Adipocyte (in vitro differentiated cells): ENCODE results near the gene MRTFA.

Experiments
- DNase-seq: peaks from one replicate; pipeline ENCODE4 v3.0.0-alpha.2; 2015; ENCODE audit warnings: low read depth
- H3K27me3 ChIP-seq: replicated peaks from 2 replicates; pipeline ENCODE4 v1.7.0; 2013; ENCODE audit warnings: mild to moderate bottlenecking, low read length, moderate library complexity; ENCODE audit not compliant: control insufficient read depth, insufficient read depth
- H3K36me3 ChIP-seq: 2 replicates; pipeline ENCODE4 v1.7.0; 2013; ENCODE audit warnings: low read length, mild to moderate bottlenecking, moderate library complexity; ENCODE audit not compliant: control insufficient read depth, insufficient read depth, severe bottlenecking
- H3K4me1 ChIP-seq: 2 replicates; pipeline ENCODE4 v1.7.0; 2013; ENCODE audit warnings: mild to moderate bottlenecking, low read length, moderate library complexity; ENCODE audit not compliant: control insufficient read depth, insufficient read depth
- H3K4me3 ChIP-seq: 2 replicates; pipeline ENCODE4 v1.7.0; 2013; ENCODE audit warnings: mild to moderate bottlenecking, low read length, moderate library complexity
- H3K9ac ChIP-seq: 2 replicates; pipeline ENCODE4 v1.7.0; 2013; ENCODE audit warnings: mild to moderate bottlenecking, low read length, moderate library complexity
- H3K9me3 ChIP-seq: 2 replicates; pipeline ENCODE4 v1.7.0; 2013; ENCODE audit warnings: mild to moderate bottlenecking, low read length, moderate library complexity; ENCODE audit not compliant: control insufficient read depth

The MRTFA gene

DNA sequence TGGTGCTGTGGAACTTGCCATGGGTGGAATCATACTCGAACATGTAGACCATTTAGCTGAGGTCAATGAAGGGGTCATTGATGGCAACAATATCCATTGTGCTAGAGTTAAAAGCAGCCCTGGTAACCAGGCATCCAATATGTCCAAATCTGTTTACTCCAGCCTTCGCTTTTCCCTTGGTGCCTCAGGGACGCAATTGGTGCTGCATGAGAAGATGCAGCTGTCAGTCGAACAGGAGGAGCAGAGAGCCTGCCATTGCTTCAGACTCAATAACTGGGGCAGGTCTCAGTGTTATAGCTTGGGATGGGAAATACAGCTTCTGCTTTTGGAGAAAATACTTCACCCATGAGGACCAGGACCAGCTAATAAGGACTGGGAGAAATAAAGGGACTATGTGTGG, 37.8 kb upstream of the MRTFA start:
- Histone ChIP-seq H3K9ac (no peak overlapping the region), H3K4me3 (no peak overlapping the region), H3K9me3 (no peaks in the 10 kb centered on the region), H3K36me3 (no peaks in the 10 kb centered on the region), H3K4me1 (peaks cover 8% of the 10 kb centered on the region), H3K27me3 (peaks cover 9% of the 10 kb centered on the region)
- DNase-seq, result no peak

GRCh38 chr22:40673017-40673416, 36.5 kb upstream of the MRTFA start:
- Histone ChIP-seq H3K4me3 (no peak overlapping the region), H3K9me3 (no peaks in the 10 kb centered on the region), H3K36me3 (no peaks in the 10 kb centered on the region), H3K4me1 (peaks cover 10% of the 10 kb centered on the region), H3K9ac (no peak overlapping the region), H3K27me3 (no peaks in the 10 kb centered on the region)
- DNase-seq, result no peak

GRCh38 chr22:40671796-40672360, 35.4 kb upstream of the MRTFA start:
- peaks cover 16% of the 10 kb centered on the region for H3K4me1 ChIP-seq
- H3K4me3 ChIP-seq, result no peak overlapping the region
- DNase-seq, result no peak
- H3K9me3 ChIP-seq, result no peaks in the 10 kb centered on the region
- H3K36me3 ChIP-seq, result no peaks in the 10 kb centered on the region
- H3K27me3 ChIP-seq, result no peaks in the 10 kb centered on the region
- H3K9ac ChIP-seq, result no peak overlapping the region

GRCh38 chr22:40671369-40671768, 34.9 kb upstream of the MRTFA start:
- Histone ChIP-seq H3K36me3 (no peaks in the 10 kb centered on the region), H3K9ac (no peak overlapping the region), H3K4me1 (peaks cover 21% of the 10 kb centered on the region), H3K27me3 (no peaks in the 10 kb centered on the region), H3K4me3 (no peak overlapping the region), H3K9me3 (no peaks in the 10 kb centered on the region)
- DNase-seq, result no peak

GRCh38 chr22:40670058-40670457, 33.5 kb upstream of the MRTFA start:
- no peaks in the 10 kb centered on the region for H3K9me3 ChIP-seq
- no peak overlapping the region for H3K4me3 ChIP-seq
- H3K4me1 ChIP-seq, result peaks cover 32% of the 10 kb centered on the region
- no peak overlapping the region for H3K9ac ChIP-seq
- DNase-seq, result no peak
- no peaks in the 10 kb centered on the region for H3K27me3 ChIP-seq
- no peaks in the 10 kb centered on the region for H3K36me3 ChIP-seq

GRCh38 chr22:40668611-40669411, 32.3 kb upstream of the MRTFA start:
- Histone ChIP-seq H3K9ac (no peak overlapping the region), H3K4me1 (peaks cover 40% of the 10 kb centered on the region), H3K27me3 (no peaks in the 10 kb centered on the region), H3K4me3 (peak overlapping the region; percentile 35), H3K9me3 (no peaks in the 10 kb centered on the region), H3K36me3 (no peaks in the 10 kb centered on the region)
- DNase-seq, result peak; percentile 29

- DNase-seq, result no peak
- no peaks in the 10 kb centered on the region for H3K27me3 ChIP-seq
- peaks cover 44% of the 10 kb centered on the region for H3K4me1 ChIP-seq
- no peak overlapping the region for H3K4me3 ChIP-seq
- H3K9ac ChIP-seq, result no peak overlapping the region
- no peaks in the 10 kb centered on the region for H3K36me3 ChIP-seq
- H3K9me3 ChIP-seq, result no peaks in the 10 kb centered on the region
These were observed 29.8 kb upstream of the MRTFA start for GRCh38 chr22:40666151-40666848.

- Histone ChIP-seq H3K27me3 (no peaks in the 10 kb centered on the region), H3K9me3 (no peaks in the 10 kb centered on the region), H3K4me1 (peaks cover 47% of the 10 kb centered on the region), H3K9ac (peak overlapping the region; percentile 73), H3K36me3 (no peaks in the 10 kb centered on the region), H3K4me3 (peak overlapping the region; percentile 42)
- DNase-seq, result peak; percentile 21
These were observed 28.8 kb upstream of the MRTFA start for GRCh38 chr22:40665312-40665711.

DNA sequence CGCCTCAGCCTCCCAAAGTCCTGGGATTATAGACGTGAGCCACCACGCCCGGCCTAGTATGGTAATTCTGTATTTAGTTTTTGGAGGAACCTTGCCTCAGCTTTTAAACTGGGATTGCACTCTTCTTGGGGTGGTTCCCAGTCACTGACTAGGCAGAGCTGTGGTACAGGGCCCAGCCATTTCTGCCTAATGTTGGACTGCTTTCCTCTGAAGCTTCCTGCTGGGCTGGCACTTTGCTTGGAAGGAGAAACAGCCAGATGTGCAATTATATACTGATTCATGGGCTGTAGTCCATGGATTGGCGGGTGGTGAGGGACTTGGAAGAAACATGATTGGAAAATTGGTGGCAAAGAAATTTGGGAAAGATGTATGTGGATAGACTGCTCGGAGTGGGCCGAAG, 25.2 kb upstream of the MRTFA start:
- H3K4me3 ChIP-seq, result no peak overlapping the region
- DNase-seq, result no peak
- H3K36me3 ChIP-seq, result no peaks in the 10 kb centered on the region
- H3K27me3 ChIP-seq, result no peaks in the 10 kb centered on the region
- no peak overlapping the region for H3K9ac ChIP-seq
- peaks cover 29% of the 10 kb centered on the region for H3K4me1 ChIP-seq
- no peaks in the 10 kb centered on the region for H3K9me3 ChIP-seq

- H3K27me3 ChIP-seq, result no peaks in the 10 kb centered on the region
- no peak for DNase-seq
- H3K9ac ChIP-seq, result no peak overlapping the region
- no peak overlapping the region for H3K4me3 ChIP-seq
- H3K9me3 ChIP-seq, result no peaks in the 10 kb centered on the region
- H3K4me1 ChIP-seq, result peaks cover 20% of the 10 kb centered on the region
- H3K36me3 ChIP-seq, result no peaks in the 10 kb centered on the region
These were observed 24.2 kb upstream of the MRTFA start for GRCh38 chr22:40660730-40661129.

DNA sequence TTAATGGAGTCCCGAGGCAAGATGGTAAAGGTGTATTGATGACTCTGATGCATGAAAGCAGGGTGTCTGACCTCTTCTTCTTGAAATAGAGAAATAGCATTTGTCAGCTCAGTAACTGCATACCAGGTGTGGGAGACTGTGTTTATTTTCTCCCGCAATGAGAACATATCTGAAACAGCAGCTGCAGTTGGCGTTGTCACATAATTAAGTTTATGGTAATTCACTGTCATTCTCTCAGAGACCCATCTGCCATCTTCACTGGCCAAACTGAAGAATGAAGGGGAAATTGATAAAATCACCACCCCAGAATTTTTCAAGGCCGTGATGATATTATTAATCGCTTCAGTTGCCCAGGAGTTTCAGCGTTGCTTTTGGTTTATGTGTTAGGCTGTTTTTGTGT, 22.6 kb upstream of the MRTFA start:
- H3K4me1 ChIP-seq, result peaks cover 23% of the 10 kb centered on the region
- no peaks in the 10 kb centered on the region for H3K9me3 ChIP-seq

More for the DNA sequence above, 22.6 kb upstream of the MRTFA start:
- no peak overlapping the region for H3K9ac ChIP-seq
- no peak for DNase-seq
- no peaks in the 10 kb centered on the region for H3K36me3 ChIP-seq
- no peak overlapping the region for H3K4me3 ChIP-seq
- H3K27me3 ChIP-seq, result no peaks in the 10 kb centered on the region
